Measurements from ENCODE around the gene PIP4K2A.
"Not testable (repeated sequence)": the region's sequence is repeated elsewhere in the genome, so short reads cannot be mapped to it uniquely, and the experiment has no call there.

Gene PIP4K2A

DNA sequence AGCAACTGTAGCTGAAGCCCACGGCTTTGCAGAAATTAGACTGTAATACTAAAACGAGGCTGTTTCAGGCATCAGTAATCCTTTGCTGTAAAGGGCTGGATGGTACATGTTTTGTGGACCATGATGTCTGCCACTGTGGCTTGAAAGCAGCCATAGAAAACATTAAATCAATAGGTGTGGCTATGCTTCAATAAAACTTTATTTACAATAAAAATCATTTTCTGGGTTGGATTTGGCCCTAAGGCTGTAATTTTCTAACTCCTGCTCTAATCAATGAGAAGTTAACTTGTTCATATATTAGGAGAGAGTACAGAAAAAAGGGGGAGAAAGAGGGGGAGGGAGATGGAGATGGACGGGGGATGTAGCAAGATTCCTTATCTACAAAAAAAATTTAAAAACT lies 183.4 kb downstream of the PIP4K2A start:
- no peak for DNase-seq (ENCODE audit: low read depth)
- TF ChIP-seq, protein P1, sequence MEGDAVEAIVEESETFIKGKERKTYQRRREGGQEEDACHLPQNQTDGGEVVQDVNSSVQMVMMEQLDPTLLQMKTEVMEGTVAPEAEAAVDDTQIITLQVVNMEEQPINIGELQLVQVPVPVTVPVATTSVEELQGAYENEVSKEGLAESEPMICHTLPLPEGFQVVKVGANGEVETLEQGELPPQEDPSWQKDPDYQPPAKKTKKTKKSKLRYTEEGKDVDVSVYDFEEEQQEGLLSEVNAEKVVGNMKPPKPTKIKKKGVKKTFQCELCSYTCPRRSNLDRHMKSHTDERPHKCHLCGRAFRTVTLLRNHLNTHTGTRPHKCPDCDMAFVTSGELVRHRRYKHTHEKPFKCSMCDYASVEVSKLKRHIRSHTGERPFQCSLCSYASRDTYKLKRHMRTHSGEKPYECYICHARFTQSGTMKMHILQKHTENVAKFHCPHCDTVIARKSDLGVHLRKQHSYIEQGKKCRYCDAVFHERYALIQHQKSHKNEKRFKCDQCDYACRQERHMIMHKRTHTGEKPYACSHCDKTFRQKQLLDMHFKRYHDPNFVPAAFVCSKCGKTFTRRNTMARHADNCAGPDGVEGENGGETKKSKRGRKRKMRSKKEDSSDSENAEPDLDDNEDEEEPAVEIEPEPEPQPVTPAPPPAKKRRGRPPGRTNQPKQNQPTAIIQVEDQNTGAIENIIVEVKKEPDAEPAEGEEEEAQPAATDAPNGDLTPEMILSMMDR (IDR thresholded peaks at IDR 0.05; ENCODE audit: low read depth, low read length, missing control alignments) = no peak

DNA sequence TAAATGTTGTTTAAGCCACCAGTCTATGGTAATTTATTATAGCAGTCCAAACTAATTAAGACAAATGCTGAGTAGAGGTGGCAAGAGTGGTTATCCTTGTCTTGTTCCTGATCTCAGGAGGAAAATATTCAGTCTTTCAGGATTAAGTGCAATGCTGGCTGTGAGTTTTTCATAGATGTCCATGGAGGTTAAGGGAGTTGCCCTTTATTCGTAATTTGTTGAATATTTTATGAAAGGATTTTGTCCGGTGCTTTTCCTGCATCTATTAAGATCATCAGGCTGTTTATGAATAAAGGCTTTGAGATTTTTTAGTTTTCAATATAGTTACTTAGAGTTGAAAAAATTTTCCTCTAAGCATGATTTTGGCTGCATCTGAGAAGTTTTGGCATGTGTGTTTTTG lies 186.9 kb downstream of the PIP4K2A start:
- DNase-seq (ENCODE audit: low read depth) = no peak
- no peak overlapping the region for H3K4me3 ChIP-seq (ENCODE audit: low read depth, low read length)
- TF ChIP-seq, protein P1 (IDR thresholded peaks at IDR 0.05; ENCODE audit: low read depth, low read length, missing control alignments) = no peak

More for the DNA sequence above, 183.4 kb downstream of the PIP4K2A start:
- H3K4me3 ChIP-seq (ENCODE audit: low read depth, low read length) = no peak overlapping the region

- H3K4me3 ChIP-seq (ENCODE audit: low read depth, low read length); DNase-seq (ENCODE audit: low read depth): not testable (repeated sequence)
Measured at GRCh38 chr10:22524333-22524732, 190.0 kb downstream of the PIP4K2A start.

- H3K4me3 ChIP-seq (ENCODE audit: low read depth, low read length); DNase-seq (ENCODE audit: low read depth): not testable (repeated sequence)
Measured at GRCh38 chr10:22520645-22521044, 193.7 kb downstream of the PIP4K2A start.

GRCh38 chr10:22518167-22518724 lies 196.1 kb downstream of the PIP4K2A start:
- no peak for DNase-seq (ENCODE audit: low read depth)
- H3K4me3 ChIP-seq (ENCODE audit: low read depth, low read length) = no peak overlapping the region
- TF ChIP-seq, protein P1 (IDR thresholded peaks at IDR 0.05; ENCODE audit: low read depth, low read length, missing control alignments) = no peak

- TF ChIP-seq, protein P1 (IDR thresholded peaks at IDR 0.05; ENCODE audit: low read depth, low read length, missing control alignments) = no peak
- no peak overlapping the region for H3K4me3 ChIP-seq (ENCODE audit: low read depth, low read length)
- no peak for DNase-seq (ENCODE audit: low read depth)
Measured at GRCh38 chr10:22515009-22515408, 199.4 kb downstream of the PIP4K2A start.

DNA sequence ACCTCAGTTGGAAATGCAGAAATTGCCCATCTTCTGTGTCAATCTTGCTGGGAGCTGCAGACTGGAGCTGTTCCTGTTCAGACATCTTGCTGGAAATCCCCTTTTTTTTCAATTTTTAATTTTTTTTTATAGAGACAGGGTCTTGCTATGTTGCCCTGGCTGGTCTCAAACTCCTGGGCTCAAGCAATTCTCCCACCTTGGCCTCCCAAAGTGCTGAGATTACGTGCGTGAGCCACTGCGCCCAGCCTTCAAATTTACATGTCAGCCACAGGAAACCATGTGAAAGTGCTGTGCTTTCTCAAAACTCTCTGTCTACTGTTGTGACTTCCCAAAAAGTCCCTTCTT lies 200.0 kb downstream of the PIP4K2A start:
- DNase-seq (ENCODE audit: low read depth); H3K4me3 ChIP-seq (ENCODE audit: low read depth, low read length): not testable (repeated sequence)

DNA sequence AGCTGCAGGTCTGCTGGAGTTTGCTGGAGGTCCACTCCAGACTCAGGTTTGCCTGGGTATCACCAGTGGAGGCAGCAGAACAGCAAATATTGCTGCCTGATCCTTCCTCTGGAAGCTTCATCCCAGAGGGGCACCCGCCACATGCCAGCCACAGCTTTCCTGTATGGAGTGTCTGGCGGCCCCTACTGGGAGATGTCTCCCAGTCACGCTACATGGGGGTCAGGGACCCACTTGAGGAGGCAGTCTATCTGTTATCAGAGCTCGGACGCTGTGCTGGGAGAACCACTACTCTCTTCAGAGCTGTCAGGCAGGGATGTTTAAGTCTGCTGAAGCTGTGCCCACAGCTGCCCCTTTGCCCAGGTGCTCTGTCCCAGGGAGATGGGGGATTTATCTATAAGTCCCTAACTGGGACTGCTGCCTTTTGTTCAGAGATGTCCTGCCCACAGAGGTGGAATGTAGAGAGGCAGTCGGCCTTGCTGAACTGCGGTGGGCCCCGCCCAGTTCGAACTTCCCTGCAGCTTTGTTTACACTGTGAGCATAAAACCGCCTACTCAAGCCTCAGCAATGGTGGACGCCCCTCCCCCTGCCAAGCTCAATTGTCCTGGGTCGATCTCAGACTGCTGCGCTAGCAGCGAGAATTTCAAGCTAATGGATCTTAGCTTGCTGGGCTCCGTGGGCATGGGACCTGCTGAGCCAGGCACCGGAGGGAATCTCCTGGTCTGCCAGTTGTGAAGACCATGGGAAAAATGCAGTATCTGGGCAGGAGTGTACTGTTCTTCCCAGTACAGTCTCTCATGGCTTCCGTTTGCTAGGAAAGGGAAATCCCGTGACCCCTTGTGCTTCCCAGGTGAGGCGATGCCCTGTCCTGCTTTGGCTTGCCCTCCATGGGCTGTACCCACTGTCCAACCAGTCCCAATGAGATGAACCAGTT lies 200.6 kb downstream of the PIP4K2A start:
- H3K4me3 ChIP-seq (ENCODE audit: low read depth, low read length); DNase-seq (ENCODE audit: low read depth): not testable (repeated sequence)

DNA sequence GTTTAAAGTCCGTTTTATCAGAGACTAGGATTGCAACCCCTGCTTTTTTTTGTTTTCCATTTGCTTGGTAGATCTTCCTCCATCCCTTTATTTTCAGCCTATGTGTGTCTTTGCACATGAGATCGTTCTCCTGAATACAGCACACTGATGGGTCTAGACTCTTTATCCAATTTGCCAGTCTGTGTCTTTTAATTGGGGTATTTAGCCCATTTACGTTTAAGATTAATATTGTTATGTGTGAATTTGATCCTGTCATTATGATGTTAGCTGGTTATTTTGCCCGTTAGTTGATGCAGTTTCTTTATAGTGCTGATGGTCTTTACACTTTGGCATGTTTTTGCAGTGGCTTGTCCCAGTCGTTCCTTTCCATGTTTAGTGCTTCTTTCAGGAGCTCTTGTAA lies 202.4 kb downstream of the PIP4K2A start:
- DNase-seq (ENCODE audit: low read depth); H3K4me3 ChIP-seq (ENCODE audit: low read depth, low read length): not testable (repeated sequence)

- not testable (repeated sequence) for DNase-seq (ENCODE audit: low read depth); H3K4me3 ChIP-seq (ENCODE audit: low read depth, low read length)
Measured at GRCh38 chr10:22508214-22508613, 206.2 kb downstream of the PIP4K2A start.

Data from GM12864 (cell line).